Trophoblast cell (in vitro differentiated cells and primary cell): ENCODE results near the gene TBL3.
A peak's percentile ranks its signal among the peaks of the same experiment; 100 is the strongest.

Source experiments
- DNase-seq, 2 donors: peaks; one replicate each; pipeline ENCODE4 v3.0.0-alpha.2; 2016
- H2AFZ ChIP-seq: 2 replicates; pipeline ENCODE4 v1.6.1; 2013; ENCODE audit warnings: low read length, moderate library complexity, mild to moderate bottlenecking; ENCODE audit not compliant: insufficient read depth, poor library complexity
- H2AK5ac ChIP-seq: 2 replicates; pipeline ENCODE4 v1.6.1; 2013; ENCODE audit warnings: mild to moderate bottlenecking, low read length
- H2BK120ac ChIP-seq: 2 replicates; pipeline ENCODE4 v1.6.1; 2013; ENCODE audit warnings: low read length, mild to moderate bottlenecking, moderate library complexity; ENCODE audit not compliant: insufficient read depth, poor library complexity
- H2BK12ac ChIP-seq: 2 replicates; pipeline ENCODE4 v1.6.1; 2013; ENCODE audit warnings: mild to moderate bottlenecking, low read length, moderate library complexity
- H2BK5ac ChIP-seq: 2 replicates; pipeline ENCODE4 v1.6.1; 2013; ENCODE audit warnings: low read length, low read depth, moderate library complexity, mild to moderate bottlenecking; ENCODE audit not compliant: poor library complexity
- H3K14ac ChIP-seq: 2 replicates; pipeline ENCODE4 v1.6.1; 2013; ENCODE audit warnings: mild to moderate bottlenecking, low read length
- H3K18ac ChIP-seq: 2 replicates; pipeline ENCODE4 v1.6.1; 2013; ENCODE audit warnings: mild to moderate bottlenecking, low read length
- H3K23ac ChIP-seq: 2 replicates; pipeline ENCODE4 v1.6.1; 2013; ENCODE audit warnings: low read length
- H3K27ac ChIP-seq: 2 replicates; pipeline ENCODE4 v1.5.1; 2013; ENCODE audit warnings: low read depth, mild to moderate bottlenecking, inconsistent platforms, low read length, moderate library complexity
- H3K27me3 ChIP-seq: 2 replicates; pipeline ENCODE4 v1.6.1; 2013; ENCODE audit warnings: inconsistent platforms, mild to moderate bottlenecking, low read length, moderate library complexity; ENCODE audit not compliant: insufficient read depth
- H3K36me3 ChIP-seq, 2 experiments: 1 replicate in 1 of 2; 2 replicates in 1 of 2; pipeline ENCODE4 v1.6.1; 2013; ENCODE audit warnings: low read length in 2 of 2, mild to moderate bottlenecking in 2 of 2, moderate library complexity in 1 of 2; ENCODE audit not compliant: insufficient read depth in 2 of 2, control insufficient read depth in 1 of 2
- H3K4ac ChIP-seq: 2 replicates; pipeline ENCODE4 v1.6.1; 2013; ENCODE audit warnings: low read depth, mild to moderate bottlenecking, low read length, moderate library complexity
- H3K4me1 ChIP-seq, 2 experiments: 1 replicate in 1 of 2; 2 replicates in 1 of 2; pipeline ENCODE4 v1.6.1; 2013; ENCODE audit warnings: low read length in 2 of 2, mild to moderate bottlenecking in 2 of 2, moderate library complexity in 1 of 2; ENCODE audit not compliant: insufficient read depth in 2 of 2, control insufficient read depth in 1 of 2
- H3K4me2 ChIP-seq: 2 replicates; pipeline ENCODE4 v1.6.1; 2013; ENCODE audit warnings: inconsistent platforms, mild to moderate bottlenecking, low read length, moderate library complexity
- H3K4me3 ChIP-seq: 2 replicates; pipeline ENCODE4 v1.5.1; 2013; ENCODE audit warnings: mild to moderate bottlenecking, low read depth, low read length, inconsistent platforms
- H3K79me1 ChIP-seq: one replicate; pipeline ENCODE4 v1.6.1; 2013; ENCODE audit warnings: low read length
- H3K79me2 ChIP-seq: 2 replicates; pipeline ENCODE4 v1.6.1; 2013; ENCODE audit warnings: low read length, mild to moderate bottlenecking; ENCODE audit not compliant: control insufficient read depth, insufficient read depth, poor library complexity
- H3K9ac ChIP-seq: 2 replicates; pipeline ENCODE4 v1.6.1; 2013; ENCODE audit warnings: mild to moderate bottlenecking, low read length
- H3K9me3 ChIP-seq: 2 replicates; pipeline ENCODE4 v1.6.1; 2013; ENCODE audit warnings: low read depth, mild to moderate bottlenecking, control low read depth, inconsistent platforms, low read length; ENCODE audit not compliant: insufficient read depth
- H4K12ac ChIP-seq: 2 replicates; pipeline ENCODE4 v1.6.1; 2013; ENCODE audit warnings: low read depth, mild to moderate bottlenecking, low read length, moderate library complexity
- H4K8ac ChIP-seq: 2 replicates; pipeline ENCODE4 v1.6.1; 2013; ENCODE audit warnings: low read depth, mild to moderate bottlenecking, low read length, moderate library complexity
- H4K91ac ChIP-seq: one replicate; pipeline ENCODE4 v1.6.1; 2013; ENCODE audit warnings: low read depth, mild to moderate bottlenecking, low read length, moderate library complexity
- WGBS: extraction: QIAGEN DNeasy Blood & Tissue Kit; methylation state at CpG from one replicate; pipeline ENCODE4 v1.1.7; 2013; ENCODE audit warnings: missing lambda C conversion rate; ENCODE audit not compliant: insufficient read length, insufficient coverage; ENCODE audit errors: extremely low coverage; 5-methylcytosine and 5-hydroxymethylcytosine counted together

Gene TBL3

GRCh38 chr16:1945559-1946391, 26.1 kb upstream of the TBL3 start:
- Histone ChIP-seq H3K4me3 (no peak overlapping the region), H4K8ac (no peak overlapping the region), H3K14ac (no peak overlapping the region), H4K12ac (no peak overlapping the region), H2BK5ac (no peak overlapping the region), H3K27ac (no peak overlapping the region), H4K91ac (no peak overlapping the region), H2BK12ac (no peak overlapping the region), H3K4ac (no peak overlapping the region), H3K9ac (no peak overlapping the region), H3K36me3 (peaks cover 0 to under 1% of the 10 kb centered on the region in 2 experiments), H2AK5ac (no peak overlapping the region), H3K4me1 (peaks cover 16 to 21% of the 10 kb centered on the region in 2 experiments), H3K18ac (no peak overlapping the region), H3K79me1 (peaks cover 7% of the 10 kb centered on the region), H3K27me3 (no peaks in the 10 kb centered on the region), H3K79me2 (peaks cover 3% of the 10 kb centered on the region), H2BK120ac (no peak overlapping the region), H3K9me3 (peaks cover 10% of the 10 kb centered on the region), H3K23ac (no peak overlapping the region), H3K4me2 (no peak overlapping the region), H2AFZ (no peak overlapping the region)
- no CpG with 5 or more reads among the region's 19 CpGs for WGBS
- DNase-seq, result peak in 1 of 2 donors; percentile 78

- Histone ChIP-seq H2AFZ (no peak overlapping the region), H2BK120ac (no peak overlapping the region), H3K79me1 (peaks cover 7% of the 10 kb centered on the region), H3K79me2 (peaks cover 3% of the 10 kb centered on the region), H4K8ac (no peak overlapping the region), H3K4me1 (peaks cover 6 to 12% of the 10 kb centered on the region in 2 experiments), H3K23ac (no peak overlapping the region), H2AK5ac (no peak overlapping the region), H3K9ac (no peak overlapping the region), H3K9me3 (peaks cover 10% of the 10 kb centered on the region), H3K4me3 (no peak overlapping the region), H3K4me2 (no peak overlapping the region), H3K14ac (no peak overlapping the region), H3K18ac (no peak overlapping the region), H3K4ac (no peak overlapping the region), H3K36me3 (no peaks in the 10 kb centered on the region), H3K27ac (no peak overlapping the region), H3K27me3 (no peaks in the 10 kb centered on the region), H2BK5ac (no peak overlapping the region), H4K91ac (no peak overlapping the region), H4K12ac (no peak overlapping the region), H2BK12ac (no peak overlapping the region)
- DNase-seq, result no peak
- WGBS, result no CpG with 5 or more reads among the region's 38 CpGs
Observed at GRCh38 chr16:1946495-1947368, 25.1 kb upstream of the TBL3 start.

- Histone ChIP-seq H4K8ac (no peak overlapping the region), H2AK5ac (no peak overlapping the region), H3K9me3 (peaks cover 10% of the 10 kb centered on the region), H3K4me2 (no peak overlapping the region), H3K79me1 (peaks cover 7% of the 10 kb centered on the region), H3K23ac (no peak overlapping the region), H3K4me1 (peaks cover 1 to 7% of the 10 kb centered on the region in 2 experiments), H2AFZ (no peak overlapping the region), H3K36me3 (no peaks in the 10 kb centered on the region), H4K91ac (no peak overlapping the region), H3K9ac (no peak overlapping the region), H3K4me3 (no peak overlapping the region), H2BK120ac (no peak overlapping the region), H2BK5ac (no peak overlapping the region), H3K4ac (no peak overlapping the region), H3K79me2 (peaks cover 3% of the 10 kb centered on the region), H3K27me3 (no peaks in the 10 kb centered on the region), H3K14ac (no peak overlapping the region), H3K18ac (no peak overlapping the region), H3K27ac (no peak overlapping the region), H2BK12ac (no peak overlapping the region), H4K12ac (no peak overlapping the region)
- no CpG with 5 or more reads among the region's 9 CpGs for WGBS
- DNase-seq, result no peak
Observed at GRCh38 chr16:1947369-1947670, 24.5 kb upstream of the TBL3 start.

GRCh38 chr16:1949507-1949906, 22.3 kb upstream of the TBL3 start:
- Histone ChIP-seq H3K9me3 (peaks cover 10% of the 10 kb centered on the region), H2AFZ (no peak overlapping the region), H3K27ac (no peak overlapping the region), H3K79me2 (no peaks in the 10 kb centered on the region), H2BK120ac (no peak overlapping the region), H3K14ac (no peak overlapping the region), H3K4me3 (no peak overlapping the region), H2BK12ac (no peak overlapping the region), H2BK5ac (no peak overlapping the region), H3K4me2 (no peak overlapping the region), H3K79me1 (no peaks in the 10 kb centered on the region), H3K18ac (no peak overlapping the region), H4K12ac (no peak overlapping the region), H2AK5ac (no peak overlapping the region), H4K91ac (no peak overlapping the region), H3K4ac (no peak overlapping the region), H3K36me3 (no peaks in the 10 kb centered on the region), H3K4me1 (no peaks in the 10 kb centered on the region), H4K8ac (no peak overlapping the region), H3K27me3 (no peaks in the 10 kb centered on the region), H3K9ac (no peak overlapping the region), H3K23ac (no peak overlapping the region)
- no CpG with 5 or more reads among the region's 11 CpGs for WGBS
- no peak for DNase-seq
